ENCODE measurements around the gene NIT2. TPM values are rescaled to one million over a fixed set of nuclear protein-coding genes. Genes with fewer than 3 reads are reported as not detected.

NIT2 gene
- total and polyA plus RNA-seq, 10 of the 15 experiments (the other 5 are each of a cell fraction or from before 2014, with no cell fraction given): 49.3 to 215 (median 76.4) TPM

DNA sequence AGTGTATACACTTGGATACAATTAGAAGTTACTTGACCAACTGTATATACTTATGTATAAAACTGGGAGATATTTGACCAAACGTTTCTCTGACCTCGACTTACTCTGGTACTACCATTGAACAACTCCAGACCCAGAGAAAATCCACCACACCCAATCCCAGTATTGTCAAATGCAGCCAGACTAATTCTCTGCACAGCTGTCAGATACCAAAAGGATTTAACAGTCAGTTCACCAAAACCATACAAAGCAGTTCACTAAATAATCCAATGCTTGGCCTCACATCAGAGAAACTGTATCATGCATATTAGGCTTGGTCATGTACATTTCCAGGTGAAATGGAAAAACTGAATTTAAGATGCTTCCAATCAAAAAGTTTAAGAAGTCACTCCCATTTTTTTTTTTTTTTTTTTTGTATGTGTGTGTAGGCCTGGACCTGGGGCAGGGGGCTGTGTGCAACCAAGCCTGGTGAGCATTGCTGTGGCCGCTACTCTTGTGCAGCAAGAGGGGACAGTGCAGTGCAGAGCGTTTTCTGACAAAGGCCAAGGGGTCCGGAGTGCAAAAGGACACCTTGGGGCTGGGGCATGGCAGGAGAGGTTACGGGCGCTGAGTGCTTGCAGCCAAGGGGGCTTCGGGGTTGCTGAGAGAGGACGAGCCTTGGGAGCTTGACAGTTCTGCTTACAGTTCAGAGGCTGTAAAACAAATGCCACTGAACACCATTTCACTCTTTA is 64.9 kb downstream of the NIT2 start:
- intact Hi-C loops (cut with micrococcal nuclease; ENCODE audit: unreplicated experiment) (loop anchor here (2.0 to 5.0 kb wide), 2 partner anchors 193 to 311 kb away; no protein-coding TSS in a partner anchor), in situ Hi-C loops (cut with MboI) (no loop called here)
- Histone ChIP-seq H4K20me1 (ENCODE audit: control insufficient read depth, insufficient read depth) (no peaks in the 10 kb centered on the region), H3K4me1 (ENCODE audit: control insufficient read depth, insufficient read depth, low read length) (no peaks in the 10 kb centered on the region), H3K4me3 (peak overlapping the region; percentile 73), H3K79me2 (ENCODE audit: control insufficient read depth, insufficient read depth, low read length) (peaks cover 93% of the 10 kb centered on the region), H3K27me3 (replicated peaks in 1 of 2; ENCODE audit: control insufficient read depth in 2 of 2, insufficient read depth in 2 of 2, low read length in 1 of 2) (no peaks in the 10 kb centered on the region), H3K4me2 (ENCODE audit: control insufficient read depth, insufficient read depth) (peak overlapping the region; percentile 70), H3K9me3 (replicated peaks; ENCODE audit: control insufficient read depth, insufficient read depth, low read length) (no peaks in the 10 kb centered on the region), H3K27ac (ENCODE audit: control insufficient read depth, insufficient read depth) (peak overlapping the region; percentile 99; the same call in 1 of the 2 replicates), H2AFZ (ENCODE audit: control insufficient read depth, low read depth, low read length) (no peak overlapping the region), H3K9ac (ENCODE audit: control insufficient read depth, insufficient read depth, low read length) (peak overlapping the region; percentile 81; the same call in 1 of the 2 replicates), H3K36me3 (ENCODE audit: control insufficient read depth in 2 of 2, insufficient read depth in 2 of 2, low read length in 1 of 2) (no peaks in the 10 kb centered on the region; a peak in 1 of 4 replicates)
- DNase-seq (ENCODE audit: low read depth, low spot score): no peak
- ATAC-seq: no peak
- RAD21 ChIA-PET (ENCODE audit: unreplicated experiment): interaction anchor here (1.0 kb wide), 1 partner anchor 63 kb away, joined by 3 read pairs; no protein-coding TSS in a partner anchor
- no peak for FAIRE-seq
- BruUV-seq (replicated peaks): TSS peak; percentile 61
- SMC1A ChIA-PET (ENCODE audit: uncharacterized antibody, unreplicated experiment): interaction anchor here (1.3 to 1.5 kb wide), 2 partner anchors 13 to 531 kb away, joined by 3 to 4 read pairs; no protein-coding TSS in a partner anchor
- CTCF ChIA-PET: interaction anchor here (0.6 to 1.3 kb wide), 5 partner anchors 63 to 1425 kb away, joined by 3 to 8 read pairs (median 3); no protein-coding TSS in a partner anchor
- POLR2A ChIA-PET: interaction anchor here (0.6 to 3.1 kb wide), 4 partner anchors 8 to 137 kb away, joined by 3 to 16 read pairs (median 8); partner anchors contain the start of gene NIT2
- WGBS (ENCODE audit: insufficient coverage, insufficient replicate concordance, low lambda C conversion rate, missing lambda C conversion rate): 71% methylated on average over 8 of the region's 9 CpGs
- TF ChIP-seq TARDBP (IDR thresholded peaks at IDR 0.05; ENCODE audit: borderline replicate concordance) (no peak), CREM (IDR thresholded peaks at IDR 0.05; ENCODE audit: low read depth) (no peak)

DNA sequence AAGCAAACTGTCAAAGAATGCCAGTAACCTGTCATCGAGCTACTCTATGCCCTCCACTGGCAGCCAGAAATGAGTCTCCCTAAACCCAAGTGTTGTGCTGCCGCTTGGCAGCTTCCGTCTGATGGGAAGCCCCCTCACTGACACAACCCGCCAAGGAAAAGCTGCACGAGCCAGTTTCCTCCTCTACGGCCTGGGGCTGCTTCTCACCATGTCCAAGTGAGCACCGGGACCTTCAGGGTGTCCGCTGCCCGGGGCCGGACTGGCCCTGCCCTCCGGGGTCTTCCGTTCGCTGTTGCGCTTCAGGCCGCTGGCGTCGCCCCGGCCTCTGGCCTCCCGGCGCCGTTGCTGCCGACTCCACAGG is 65.8 kb downstream of the NIT2 start:
- in situ Hi-C loops (cut with MboI): no loop called here
- Histone ChIP-seq H3K79me2 (ENCODE audit: control insufficient read depth, insufficient read depth, low read length) (peaks cover 90% of the 10 kb centered on the region), H3K36me3 (ENCODE audit: control insufficient read depth in 2 of 2, insufficient read depth in 2 of 2, low read length in 1 of 2) (no peaks in the 10 kb centered on the region; a peak in 1 of 4 replicates), H3K4me1 (ENCODE audit: control insufficient read depth, insufficient read depth, low read length) (no peaks in the 10 kb centered on the region), H3K4me3 (peak overlapping the region; percentile 73), H3K9me3 (replicated peaks; ENCODE audit: control insufficient read depth, insufficient read depth, low read length) (no peaks in the 10 kb centered on the region), H3K4me2 (ENCODE audit: control insufficient read depth, insufficient read depth) (peak overlapping the region; percentile 70), H3K9ac (ENCODE audit: control insufficient read depth, insufficient read depth, low read length) (peak overlapping the region; percentile 81), H3K27me3 (replicated peaks in 1 of 2; ENCODE audit: control insufficient read depth in 2 of 2, insufficient read depth in 2 of 2, low read length in 1 of 2) (no peaks in the 10 kb centered on the region), H4K20me1 (ENCODE audit: control insufficient read depth, insufficient read depth) (no peaks in the 10 kb centered on the region), H3K27ac (ENCODE audit: control insufficient read depth, insufficient read depth) (peak overlapping the region; percentile 99), H2AFZ (ENCODE audit: control insufficient read depth, low read depth, low read length) (peak overlapping the region; percentile 98)
- DNase-seq (ENCODE audit: low read depth, low spot score) (no peak), ATAC-seq (peak; percentile 36), FAIRE-seq (no peak)
- CTCF ChIA-PET: interaction anchor here (1.3 kb wide), 1 partner anchor 62 kb away, joined by 3 read pairs; no protein-coding TSS in a partner anchor
- WGBS (ENCODE audit: insufficient coverage, insufficient replicate concordance, low lambda C conversion rate, missing lambda C conversion rate): 1% methylated on average over 22 of the region's 22 CpGs
- POLR2A ChIA-PET: interaction anchor here (0.6 to 3.1 kb wide), 4 partner anchors 9 to 370 kb away, joined by 3 to 16 read pairs (median 8); partner anchors contain the start of gene NIT2
- RAD21 ChIA-PET (ENCODE audit: unreplicated experiment): interaction anchor here (1.0 kb wide), 1 partner anchor 62 kb away, joined by 3 read pairs; no protein-coding TSS in a partner anchor
- SMC1A ChIA-PET (ENCODE audit: uncharacterized antibody, unreplicated experiment): interaction anchor here (1.3 to 1.9 kb wide), 4 partner anchors 14 to 532 kb away, joined by 3 to 5 read pairs (median 4); no protein-coding TSS in a partner anchor
- intact Hi-C loops (cut with micrococcal nuclease; ENCODE audit: unreplicated experiment): loop anchor here (2.0 to 5.0 kb wide), 2 partner anchors 192 to 310 kb away; no protein-coding TSS in a partner anchor
- BruUV-seq (replicated peaks): no TSS peak
- 0 out of 2 replicates have a peak, but pooled peaks have one; percentile 25 for TF ChIP-seq CBX5 (IDR thresholded peaks at IDR 0.05; ENCODE audit: low read depth)
- no peak for TF ChIP-seq NR2F1 (conservative IDR thresholded peaks at IDR 0.05)
- 0 out of 2 replicates have a peak, but pooled peaks have one; percentile 48 for TF ChIP-seq LARP7 (IDR thresholded peaks at IDR 0.05)
- no peak for TF ChIP-seq IKZF2 (IDR thresholded peaks at IDR 0.05)
- TF ChIP-seq KAT2A (conservative IDR thresholded peaks at IDR 0.05; ENCODE audit: control insufficient read depth, low read depth, low read length): no peak
- TF ChIP-seq, protein P1, sequence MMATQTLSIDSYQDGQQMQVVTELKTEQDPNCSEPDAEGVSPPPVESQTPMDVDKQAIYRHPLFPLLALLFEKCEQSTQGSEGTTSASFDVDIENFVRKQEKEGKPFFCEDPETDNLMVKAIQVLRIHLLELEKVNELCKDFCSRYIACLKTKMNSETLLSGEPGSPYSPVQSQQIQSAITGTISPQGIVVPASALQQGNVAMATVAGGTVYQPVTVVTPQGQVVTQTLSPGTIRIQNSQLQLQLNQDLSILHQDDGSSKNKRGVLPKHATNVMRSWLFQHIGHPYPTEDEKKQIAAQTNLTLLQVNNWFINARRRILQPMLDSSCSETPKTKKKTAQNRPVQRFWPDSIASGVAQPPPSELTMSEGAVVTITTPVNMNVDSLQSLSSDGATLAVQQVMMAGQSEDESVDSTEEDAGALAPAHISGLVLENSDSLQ (IDR thresholded peaks at IDR 0.05): peak; percentile 18; the same call in 1 of the 2 replicates
- TF ChIP-seq SUZ12 (IDR thresholded peaks at IDR 0.05; ENCODE audit: unreplicated experiment): no peak
- TF ChIP-seq WRNIP1 (IDR thresholded peaks at IDR 0.05; ENCODE audit: borderline replicate concordance, low read depth, low read length): 0 out of 2 replicates have a peak, but pooled peaks have one; percentile 57
- no peak for TF ChIP-seq CEBPB (IDR thresholded peaks at IDR 0.05; ENCODE audit: borderline replicate concordance in 1 of 2, low read depth in 2 of 2, low read length in 2 of 2)
- no peak for TF ChIP-seq ETV6 (conservative IDR thresholded peaks at IDR 0.05 in 1 of 2, IDR thresholded peaks at IDR 0.05 in 1 of 2; ENCODE audit: borderline replicate concordance in 1 of 2, low read depth in 1 of 2)
- TF ChIP-seq TBL1XR1 (IDR thresholded peaks at IDR 0.05; ENCODE audit: low read depth, low read length): no peak
- TF ChIP-seq POU2F2 (IDR thresholded peaks at IDR 0.05; ENCODE audit: borderline replicate concordance, low read depth, low read length): no peak
